Type B pancreatic cell (in vitro differentiated cells): ENCODE data around the gene FYN. TPM values are rescaled to one million over a fixed set of nuclear protein-coding genes. Genes with fewer than 3 reads are reported as not detected.
A peak's percentile ranks its signal among the peaks of the same experiment; 100 is the strongest.

Source experiments
- DNase-seq: peaks from one replicate; pipeline ENCODE4 v3.0.0; 2021; ENCODE audit warnings: mixed read lengths; ENCODE audit not compliant: unreplicated experiment; ENCODE audit errors: extremely low spot score
- H3K27ac Mint-ChIP-seq: 2 replicates; pipeline ENCODE4 v1.8.0; 2021; ENCODE audit warnings: mild to moderate bottlenecking, mixed read lengths
- H3K27me3 Mint-ChIP-seq: 2 replicates; pipeline ENCODE4 v1.8.0; 2021; ENCODE audit warnings: mixed read lengths
- H3K36me3 Mint-ChIP-seq: 2 replicates; pipeline ENCODE4 v1.8.0; 2021; ENCODE audit warnings: mixed read lengths
- H3K4me1 Mint-ChIP-seq: one replicate; pipeline ENCODE4 v1.8.0; 2021; ENCODE audit warnings: mixed read lengths; ENCODE audit not compliant: unreplicated experiment
- H3K4me3 Mint-ChIP-seq: 2 replicates; pipeline ENCODE4 v1.8.0; 2021; ENCODE audit warnings: mild to moderate bottlenecking, mixed read lengths
- H3K9me3 Mint-ChIP-seq: 2 replicates; pipeline ENCODE4 v1.8.0; 2021; ENCODE audit warnings: mixed read lengths
- total RNA-seq: library from RNA; stranded (reverse); gene quantifications from 2 replicates; pipeline ENCODE4 v1.2.1, GENCODE V29; 2021; ENCODE audit warnings: low replicate concordance
- TF ChIP-seq, protein P1 (sequence below): fragments of 200-600 bp; sonication (generic); conservative IDR thresholded peaks from 2 replicates; pipeline ENCODE4 v1.5.0; 2021; ENCODE audit warnings: antibody characterized with exemption, mild to moderate bottlenecking

Gene FYN
- total RNA-seq, 1 donor from 2014 or later = 131 TPM

DNA sequence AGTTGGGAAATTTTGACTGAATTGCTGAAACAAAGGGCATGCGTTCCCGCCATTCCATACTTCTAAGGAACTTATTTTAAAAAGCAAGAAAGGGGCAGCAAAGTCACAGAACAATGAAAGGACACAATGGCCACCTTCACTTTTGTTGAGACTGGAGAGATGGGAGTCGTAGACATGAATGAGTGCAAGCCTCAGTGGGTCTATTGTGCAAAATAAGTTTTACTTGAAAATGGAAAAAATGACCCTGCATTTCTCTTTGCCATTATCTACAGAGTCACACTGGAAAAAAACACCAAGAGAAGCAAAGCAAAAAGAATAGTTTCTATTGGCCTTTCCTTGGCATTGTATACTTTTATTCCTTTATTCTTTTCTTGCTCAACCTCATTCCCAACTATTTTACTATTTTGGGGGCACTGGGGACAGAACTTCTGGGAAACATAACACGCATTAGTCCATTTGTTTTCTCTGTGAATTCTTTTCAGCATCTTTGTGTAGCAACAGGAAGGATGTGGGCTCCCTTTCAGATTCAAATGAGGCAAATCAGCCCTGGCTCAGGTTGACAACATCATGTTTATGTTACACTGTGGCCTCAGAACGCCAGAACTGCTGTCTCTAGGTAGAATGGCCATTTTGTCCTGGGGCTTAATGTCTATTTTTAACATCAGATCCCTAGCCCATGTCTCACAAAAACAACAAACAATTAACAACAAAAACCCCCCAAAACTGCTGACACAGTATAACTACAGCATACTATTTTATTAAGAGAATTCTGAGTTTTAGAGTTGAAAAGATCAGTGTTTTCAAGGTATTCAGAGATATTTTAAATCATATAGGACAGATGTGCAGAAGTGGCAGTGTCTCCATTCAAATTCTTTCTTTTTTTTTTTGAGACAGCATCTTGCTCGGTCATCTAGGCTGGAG lies 122.2 kb downstream of the FYN start:
- Mint-ChIP-seq H3K36me3 (peaks cover 37% of the 10 kb centered on the region), H3K4me3 (no peak overlapping the region), H3K9me3 (no peaks in the 10 kb centered on the region), H3K4me1 (peaks cover 21% of the 10 kb centered on the region), H3K27me3 (no peaks in the 10 kb centered on the region), H3K27ac (peak overlapping the region; percentile 22)
- DNase-seq = no peak
- TF ChIP-seq, protein P1, sequence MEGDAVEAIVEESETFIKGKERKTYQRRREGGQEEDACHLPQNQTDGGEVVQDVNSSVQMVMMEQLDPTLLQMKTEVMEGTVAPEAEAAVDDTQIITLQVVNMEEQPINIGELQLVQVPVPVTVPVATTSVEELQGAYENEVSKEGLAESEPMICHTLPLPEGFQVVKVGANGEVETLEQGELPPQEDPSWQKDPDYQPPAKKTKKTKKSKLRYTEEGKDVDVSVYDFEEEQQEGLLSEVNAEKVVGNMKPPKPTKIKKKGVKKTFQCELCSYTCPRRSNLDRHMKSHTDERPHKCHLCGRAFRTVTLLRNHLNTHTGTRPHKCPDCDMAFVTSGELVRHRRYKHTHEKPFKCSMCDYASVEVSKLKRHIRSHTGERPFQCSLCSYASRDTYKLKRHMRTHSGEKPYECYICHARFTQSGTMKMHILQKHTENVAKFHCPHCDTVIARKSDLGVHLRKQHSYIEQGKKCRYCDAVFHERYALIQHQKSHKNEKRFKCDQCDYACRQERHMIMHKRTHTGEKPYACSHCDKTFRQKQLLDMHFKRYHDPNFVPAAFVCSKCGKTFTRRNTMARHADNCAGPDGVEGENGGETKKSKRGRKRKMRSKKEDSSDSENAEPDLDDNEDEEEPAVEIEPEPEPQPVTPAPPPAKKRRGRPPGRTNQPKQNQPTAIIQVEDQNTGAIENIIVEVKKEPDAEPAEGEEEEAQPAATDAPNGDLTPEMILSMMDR = no peak

- H3K27me3 Mint-ChIP-seq = no peaks in the 10 kb centered on the region
- no peak overlapping the region for H3K4me3 Mint-ChIP-seq
- TF ChIP-seq, protein P1 = no peak
- H3K4me1 Mint-ChIP-seq = peaks cover 18% of the 10 kb centered on the region
- H3K27ac Mint-ChIP-seq = peak overlapping the region; percentile 22
- no peak for DNase-seq
- peaks cover 37% of the 10 kb centered on the region for H3K36me3 Mint-ChIP-seq
- no peaks in the 10 kb centered on the region for H3K9me3 Mint-ChIP-seq
Measured at GRCh38 chr6:111750153-111750552, 123.1 kb downstream of the FYN start.

- no peak overlapping the region for H3K27ac Mint-ChIP-seq
- peaks cover 34% of the 10 kb centered on the region for H3K36me3 Mint-ChIP-seq
- no peaks in the 10 kb centered on the region for H3K27me3 Mint-ChIP-seq
- no peak overlapping the region for H3K4me3 Mint-ChIP-seq
- DNase-seq = no peak
- no peaks in the 10 kb centered on the region for H3K9me3 Mint-ChIP-seq
- peaks cover 25% of the 10 kb centered on the region for H3K4me1 Mint-ChIP-seq
- TF ChIP-seq, protein P1 = no peak
Measured at GRCh38 chr6:111748231-111748647, 125.0 kb downstream of the FYN start.

DNA sequence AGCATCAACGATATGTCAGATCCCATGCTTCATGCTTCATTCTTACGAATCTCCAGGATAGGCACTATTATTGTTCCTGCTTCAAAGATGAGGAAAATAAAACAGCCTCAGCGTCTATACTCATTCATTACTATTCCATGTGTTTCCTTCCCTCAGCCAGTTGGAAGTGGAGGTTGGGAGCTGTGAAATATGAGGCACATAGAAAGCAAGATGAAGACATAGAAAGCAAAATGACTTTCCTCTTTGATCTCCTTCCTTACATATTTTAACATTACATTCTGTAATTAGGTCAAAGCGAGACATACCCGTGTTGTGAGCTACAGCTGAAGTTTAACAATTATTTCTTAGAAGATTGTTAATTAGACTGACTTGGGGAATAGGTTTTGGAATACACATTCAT lies 125.4 kb downstream of the FYN start:
- DNase-seq = no peak
- no peaks in the 10 kb centered on the region for H3K9me3 Mint-ChIP-seq
- no peaks in the 10 kb centered on the region for H3K27me3 Mint-ChIP-seq
- no peak overlapping the region for H3K27ac Mint-ChIP-seq
- TF ChIP-seq, protein P1 = no peak
- H3K4me3 Mint-ChIP-seq = no peak overlapping the region
- peaks cover 31% of the 10 kb centered on the region for H3K36me3 Mint-ChIP-seq
- peaks cover 25% of the 10 kb centered on the region for H3K4me1 Mint-ChIP-seq

- Mint-ChIP-seq H3K4me1 (peaks cover 29% of the 10 kb centered on the region), H3K4me3 (no peak overlapping the region), H3K36me3 (peaks cover 33% of the 10 kb centered on the region), H3K9me3 (no peaks in the 10 kb centered on the region), H3K27me3 (no peaks in the 10 kb centered on the region), H3K27ac (no peak overlapping the region)
- no peak for DNase-seq
- TF ChIP-seq, protein P1 = no peak
Measured at GRCh38 chr6:111747396-111747795, 125.9 kb downstream of the FYN start.
